Measurements from ENCODE around the gene EVI5. TPM values are rescaled to one million over a fixed set of nuclear protein-coding genes. Genes with fewer than 3 reads are reported as not detected.

The EVI5 gene
- total RNA-seq, 2 donors from 2014 or later = 20.8 to 29.0 TPM

DNA sequence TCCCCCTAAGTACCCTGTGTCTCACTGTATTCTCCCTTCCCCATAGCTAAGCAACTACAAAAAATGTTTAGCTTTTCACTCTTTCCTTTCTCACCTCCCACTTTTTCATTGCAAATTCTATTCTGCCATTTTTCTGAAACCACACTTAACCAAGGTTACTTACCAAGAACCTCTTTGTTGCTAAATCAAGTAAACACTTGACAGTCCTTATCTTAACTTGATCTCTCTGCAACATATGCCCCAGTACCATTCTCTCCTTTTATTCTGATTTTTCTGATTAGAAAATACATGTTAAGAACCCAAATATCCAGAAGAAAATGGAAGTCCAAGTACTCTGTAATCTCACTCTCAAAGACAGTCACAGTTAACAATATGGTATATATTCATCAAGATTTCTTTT is 16.0 kb downstream of the EVI5 start:
- H3K27me3 ChIP-seq (ENCODE audit: control insufficient read depth, insufficient read depth, low read length, poor library complexity, severe bottlenecking) = no peaks in the 10 kb centered on the region
- no peak overlapping the region for H3K4me3 ChIP-seq (ENCODE audit: low read length)
- no peaks in the 10 kb centered on the region for H3K36me3 ChIP-seq (ENCODE audit: control insufficient read depth, insufficient read depth, low read length)
- Mint-ChIP-seq H3K27me3 (ENCODE audit: insufficient read depth) (no peaks in the 10 kb centered on the region), H3K4me3 (no peak overlapping the region), H3K27ac (no peak overlapping the region), H3K9me3 (no peaks in the 10 kb centered on the region), H3K36me3 (ENCODE audit: low read depth) (peaks cover 8% of the 10 kb centered on the region), H3K4me1 (no peaks in the 10 kb centered on the region)
- no peaks in the 10 kb centered on the region for H3K9me3 ChIP-seq (ENCODE audit: control insufficient read depth, low read length)
- TF ChIP-seq, protein P1, sequence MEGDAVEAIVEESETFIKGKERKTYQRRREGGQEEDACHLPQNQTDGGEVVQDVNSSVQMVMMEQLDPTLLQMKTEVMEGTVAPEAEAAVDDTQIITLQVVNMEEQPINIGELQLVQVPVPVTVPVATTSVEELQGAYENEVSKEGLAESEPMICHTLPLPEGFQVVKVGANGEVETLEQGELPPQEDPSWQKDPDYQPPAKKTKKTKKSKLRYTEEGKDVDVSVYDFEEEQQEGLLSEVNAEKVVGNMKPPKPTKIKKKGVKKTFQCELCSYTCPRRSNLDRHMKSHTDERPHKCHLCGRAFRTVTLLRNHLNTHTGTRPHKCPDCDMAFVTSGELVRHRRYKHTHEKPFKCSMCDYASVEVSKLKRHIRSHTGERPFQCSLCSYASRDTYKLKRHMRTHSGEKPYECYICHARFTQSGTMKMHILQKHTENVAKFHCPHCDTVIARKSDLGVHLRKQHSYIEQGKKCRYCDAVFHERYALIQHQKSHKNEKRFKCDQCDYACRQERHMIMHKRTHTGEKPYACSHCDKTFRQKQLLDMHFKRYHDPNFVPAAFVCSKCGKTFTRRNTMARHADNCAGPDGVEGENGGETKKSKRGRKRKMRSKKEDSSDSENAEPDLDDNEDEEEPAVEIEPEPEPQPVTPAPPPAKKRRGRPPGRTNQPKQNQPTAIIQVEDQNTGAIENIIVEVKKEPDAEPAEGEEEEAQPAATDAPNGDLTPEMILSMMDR (conservative IDR thresholded peaks at IDR 0.05) = no peak
- DNase-seq = no peak
- no peaks in the 10 kb centered on the region for H3K4me1 ChIP-seq (ENCODE audit: control insufficient read depth, insufficient read depth, low read length)
- no peak overlapping the region for H3K27ac ChIP-seq (ENCODE audit: low read depth, low read length)
- no peak overlapping the region for H3K9ac ChIP-seq (ENCODE audit: extremely low read depth, low read length, poor library complexity, severe bottlenecking)

DNA sequence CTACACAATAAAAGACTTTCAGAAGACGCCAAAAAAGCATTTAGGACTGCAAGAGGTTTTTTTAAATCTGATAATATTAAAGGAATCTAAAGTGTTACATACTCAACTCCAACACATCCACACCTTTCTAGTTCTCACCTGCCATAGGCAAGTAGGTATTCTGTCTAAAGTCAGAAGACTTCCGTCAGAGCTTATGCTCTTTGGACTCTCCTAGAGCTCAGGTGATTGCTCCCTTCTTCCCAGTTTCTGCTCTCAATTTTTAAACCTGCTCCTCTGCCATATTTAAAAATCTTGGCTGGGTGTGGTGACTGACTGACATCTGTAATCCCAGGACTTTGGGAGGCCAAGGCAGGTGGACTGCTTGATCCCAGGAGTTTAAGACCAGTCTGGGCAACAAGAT is 16.6 kb downstream of the EVI5 start:
- H3K9me3 ChIP-seq (ENCODE audit: control insufficient read depth, low read length) = no peaks in the 10 kb centered on the region
- no peaks in the 10 kb centered on the region for H3K4me1 ChIP-seq (ENCODE audit: control insufficient read depth, insufficient read depth, low read length)
- Mint-ChIP-seq H3K27ac (no peak overlapping the region), H3K36me3 (ENCODE audit: low read depth) (peaks cover 5% of the 10 kb centered on the region), H3K4me3 (no peak overlapping the region), H3K9me3 (no peaks in the 10 kb centered on the region), H3K27me3 (ENCODE audit: insufficient read depth) (no peaks in the 10 kb centered on the region), H3K4me1 (no peaks in the 10 kb centered on the region)
- no peak overlapping the region for H3K4me3 ChIP-seq (ENCODE audit: low read length)
- 96% methylated on average over 1 of the region's 2 CpGs; no CpG with 5 or more reads in 1 of the 2 experiments for WGBS, 2 experiments (ENCODE audit: insufficient coverage in 1 of 2, insufficient read length in 1 of 2)
- TF ChIP-seq, protein P1 (conservative IDR thresholded peaks at IDR 0.05) = no peak
- H3K9ac ChIP-seq (ENCODE audit: extremely low read depth, low read length, poor library complexity, severe bottlenecking) = no peak overlapping the region
- H3K36me3 ChIP-seq (ENCODE audit: control insufficient read depth, insufficient read depth, low read length) = no peaks in the 10 kb centered on the region
- no peak overlapping the region for H3K27ac ChIP-seq (ENCODE audit: low read depth, low read length)
- no peaks in the 10 kb centered on the region for H3K27me3 ChIP-seq (ENCODE audit: control insufficient read depth, insufficient read depth, low read length, poor library complexity, severe bottlenecking)
- no peak for DNase-seq

DNA sequence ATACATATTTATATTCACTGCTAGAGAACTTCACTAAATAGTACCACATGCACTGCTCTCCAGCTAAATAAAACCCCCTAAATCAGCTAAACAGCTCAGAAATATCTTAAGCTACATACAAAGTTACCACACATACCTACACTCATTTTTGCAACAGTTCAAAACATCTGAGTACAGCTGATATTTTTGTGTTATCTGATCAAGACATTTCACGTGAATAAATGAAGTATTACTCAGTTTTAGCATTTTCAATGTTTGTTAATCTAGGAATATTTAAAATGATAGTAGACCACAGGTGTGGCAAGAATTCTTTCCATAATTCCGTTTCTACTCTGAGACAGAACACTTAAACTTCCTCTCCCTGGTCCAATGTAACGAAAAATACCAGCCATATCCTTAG is 20.8 kb downstream of the EVI5 start:
- 98 to 100% methylated on average over 2 to 3 of the region's 3 CpGs for WGBS, 2 experiments (ENCODE audit: insufficient coverage in 1 of 2, insufficient read length in 1 of 2)
- H3K36me3 Mint-ChIP-seq (ENCODE audit: low read depth) = no peaks in the 10 kb centered on the region
- no peak overlapping the region for H3K27ac ChIP-seq (ENCODE audit: low read depth, low read length)

More for the DNA sequence above, 20.8 kb downstream of the EVI5 start:
- Histone ChIP-seq H3K9me3 (ENCODE audit: control insufficient read depth, low read length) (no peaks in the 10 kb centered on the region), H3K9ac (ENCODE audit: extremely low read depth, low read length, poor library complexity, severe bottlenecking) (no peak overlapping the region), H3K4me1 (ENCODE audit: control insufficient read depth, insufficient read depth, low read length) (no peaks in the 10 kb centered on the region), H3K27me3 (ENCODE audit: control insufficient read depth, insufficient read depth, low read length, poor library complexity, severe bottlenecking) (no peaks in the 10 kb centered on the region), H3K36me3 (ENCODE audit: control insufficient read depth, insufficient read depth, low read length) (no peaks in the 10 kb centered on the region), H3K4me3 (ENCODE audit: low read length) (no peak overlapping the region)
- TF ChIP-seq, protein P1 (conservative IDR thresholded peaks at IDR 0.05) = no peak
- Mint-ChIP-seq H3K4me1 (no peaks in the 10 kb centered on the region), H3K27me3 (ENCODE audit: insufficient read depth) (no peaks in the 10 kb centered on the region), H3K27ac (no peak overlapping the region), H3K9me3 (no peaks in the 10 kb centered on the region), H3K4me3 (no peak overlapping the region)
- no peak for DNase-seq

Data from endodermal cell (in vitro differentiated cells).